HG02610 (cell line): ENCODE data around the gene GLI1.
"Not testable (repeated sequence)": the region's sequence is repeated elsewhere in the genome, so short reads cannot be mapped to it uniquely, and the experiment has no call there.

Experiments used
- ATAC-seq: cut with Tn5 transposase; IDR thresholded peaks from one replicate; pipeline ENCODE4 v1.9.1; 2021; ENCODE audit warnings: mild to moderate bottlenecking, moderate library complexity; ENCODE audit not compliant: unreplicated experiment

GLI1 gene

DNA sequence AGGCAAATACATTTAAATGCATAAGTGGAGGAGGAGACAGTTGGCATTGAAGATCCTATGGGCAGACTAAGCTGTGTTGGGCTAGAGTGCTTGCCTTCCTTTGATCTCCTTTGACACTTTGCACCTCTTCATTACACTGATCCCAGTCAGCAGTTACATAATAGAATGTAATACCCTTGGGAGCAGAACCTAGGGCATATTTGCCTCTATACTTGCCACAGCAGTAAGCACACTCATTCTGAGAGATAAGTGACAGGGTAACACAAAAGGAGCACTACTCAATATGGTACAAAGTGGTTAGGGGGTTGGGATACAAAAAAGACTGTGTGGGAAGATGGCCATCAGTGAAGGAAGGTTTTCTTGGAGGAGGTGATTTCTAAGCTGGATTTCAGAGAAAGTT, 37.2 kb downstream of the GLI1 start:
- peak; percentile 88 for ATAC-seq

DNA sequence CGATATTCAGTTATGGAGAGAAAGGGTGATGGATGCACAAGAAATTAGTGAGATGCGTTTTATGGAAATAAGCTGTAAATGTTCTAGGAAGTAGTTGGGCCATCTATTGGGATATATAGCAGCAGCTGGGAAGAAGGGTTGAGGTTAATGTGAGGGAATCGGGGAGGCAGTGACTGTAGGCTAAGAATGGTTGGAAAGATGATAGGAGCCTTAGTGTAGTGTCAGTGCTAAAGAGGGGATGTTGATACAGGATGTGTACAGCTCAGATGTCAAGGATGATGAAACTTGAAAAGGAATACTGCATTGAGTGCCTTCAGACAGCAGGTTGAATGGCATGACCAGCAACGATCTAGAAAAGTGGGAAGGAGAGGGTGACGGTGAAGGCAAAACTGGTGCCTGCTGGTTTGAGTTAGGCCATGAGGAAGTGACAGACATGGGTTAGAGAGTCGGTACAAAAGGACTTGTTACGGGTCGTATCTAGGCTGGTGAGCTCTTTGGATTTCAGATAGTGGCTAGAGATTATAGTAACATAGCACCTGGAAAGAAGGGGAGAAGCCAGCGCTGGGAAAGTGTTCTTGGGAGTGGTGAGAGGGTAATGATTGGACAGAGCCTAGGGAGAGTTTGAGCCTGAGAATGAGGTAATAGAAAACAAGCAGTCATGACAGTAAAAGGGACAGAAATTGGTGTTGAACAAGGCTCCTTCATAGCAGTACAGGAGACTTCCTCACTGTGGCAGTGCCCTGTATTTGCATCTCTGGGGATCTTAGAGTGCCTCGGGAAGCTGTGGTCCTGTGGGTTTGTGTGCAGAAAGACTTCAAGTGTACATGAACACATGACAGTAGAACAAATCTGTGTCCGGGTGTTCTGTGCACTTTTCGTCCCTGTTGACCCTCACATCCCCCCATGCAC, 37.9 kb downstream of the GLI1 start:
- ATAC-seq = no peak

DNA sequence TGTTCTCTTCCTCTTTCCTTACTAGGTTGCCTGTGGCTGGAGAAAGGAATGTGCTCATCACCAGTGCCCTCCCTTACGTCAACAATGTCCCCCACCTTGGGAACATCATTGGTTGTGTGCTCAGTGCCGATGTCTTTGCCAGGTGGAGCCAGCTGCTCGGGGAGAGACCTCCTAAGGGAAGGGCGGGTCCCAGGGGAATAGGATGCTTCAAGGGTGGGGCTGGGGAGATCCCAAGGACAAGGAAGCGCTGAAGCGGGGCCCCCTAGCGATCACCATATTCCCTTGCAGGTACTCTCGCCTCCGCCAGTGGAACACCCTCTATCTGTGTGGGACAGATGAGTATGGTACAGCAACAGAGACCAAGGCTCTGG, 38.5 kb downstream of the GLI1 start:
- ATAC-seq = no peak

DNA sequence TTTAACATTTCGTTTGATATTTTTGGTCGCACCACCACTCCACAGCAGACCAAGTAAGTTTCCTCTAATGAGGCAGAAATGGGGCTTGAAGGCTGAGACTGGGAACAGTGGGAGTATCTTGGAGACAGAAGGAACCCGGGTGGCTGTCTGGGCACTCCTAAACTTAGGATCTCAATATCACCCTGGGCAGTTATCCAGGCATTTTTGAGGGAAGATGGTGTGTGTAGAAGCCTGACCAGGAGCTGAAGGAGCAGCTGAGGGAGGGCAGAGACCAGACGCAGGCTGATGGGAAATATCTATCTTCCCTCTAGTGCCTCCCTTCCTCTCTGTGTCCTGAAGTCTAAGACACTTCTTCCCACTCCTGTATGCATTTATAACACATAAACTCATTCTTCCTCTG, 39.0 kb downstream of the GLI1 start:
- ATAC-seq = no peak

DNA sequence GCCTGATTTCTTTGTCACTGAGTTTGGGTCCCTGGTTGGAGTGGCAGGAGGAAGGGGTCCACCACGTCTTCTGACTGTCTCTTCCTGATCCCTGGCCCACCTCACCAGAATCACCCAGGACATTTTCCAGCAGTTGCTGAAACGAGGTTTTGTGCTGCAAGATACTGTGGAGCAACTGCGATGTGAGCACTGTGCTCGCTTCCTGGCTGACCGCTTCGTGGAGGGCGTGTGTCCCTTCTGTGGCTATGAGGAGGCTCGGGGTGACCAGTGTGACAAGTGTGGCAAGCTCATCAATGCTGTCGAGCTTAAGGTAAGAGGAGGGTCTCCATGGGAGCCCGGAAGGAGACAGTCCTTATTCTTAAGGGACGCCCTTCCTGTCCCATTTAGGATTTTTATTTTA, 40.6 kb downstream of the GLI1 start:
- no peak for ATAC-seq

DNA sequence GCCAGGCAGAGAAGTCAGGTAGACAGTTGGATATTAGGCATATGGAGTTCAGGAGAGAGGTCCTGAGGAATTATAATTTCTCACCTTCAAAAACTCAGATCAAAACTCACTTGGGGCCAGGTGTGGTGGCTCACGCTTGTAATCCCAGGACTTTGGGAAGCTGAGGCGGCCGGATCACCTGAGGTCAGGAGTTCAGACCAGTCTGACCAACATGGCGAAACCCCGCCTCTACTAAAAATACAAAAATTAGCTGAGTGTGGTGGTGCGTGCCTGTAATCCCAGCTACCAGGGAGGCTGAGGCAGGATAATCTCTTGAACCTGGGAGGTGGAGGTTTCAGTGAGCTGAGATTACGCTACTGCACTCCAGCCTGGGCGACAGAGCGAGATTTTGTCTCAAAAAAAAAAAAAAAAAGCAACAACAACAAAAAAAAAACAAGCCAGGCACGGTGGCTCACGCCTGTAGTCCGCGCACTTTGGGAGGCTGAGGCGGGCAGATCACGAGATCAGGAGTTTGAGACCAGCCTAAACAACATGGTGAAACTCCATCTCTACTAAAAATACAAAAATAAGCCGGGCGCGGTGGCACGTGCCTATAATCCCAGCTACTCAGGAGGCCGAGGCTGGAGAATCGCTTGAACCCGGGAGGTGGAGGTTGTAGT, 42.9 kb downstream of the GLI1 start:
- not testable (repeated sequence) for ATAC-seq

DNA sequence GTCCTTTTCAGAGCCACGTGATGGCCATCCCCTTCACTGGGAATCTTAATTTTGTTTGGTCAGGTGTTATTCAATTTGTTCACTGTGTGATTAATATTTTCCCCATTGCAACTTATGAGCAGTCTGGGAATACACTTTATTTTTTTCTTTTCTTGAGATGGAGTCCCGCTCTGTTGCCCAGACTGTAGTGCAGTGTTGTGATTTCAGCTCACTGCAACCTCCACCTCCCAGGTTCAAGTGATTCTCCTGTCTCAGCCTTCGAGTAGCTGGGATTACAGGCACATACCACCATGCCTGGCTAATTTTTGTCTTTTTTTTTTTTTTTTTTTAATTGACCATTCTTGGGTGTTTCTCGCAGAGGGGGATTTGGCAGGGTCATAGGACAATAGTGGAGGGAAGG, 47.0 kb downstream of the GLI1 start:
- ATAC-seq = not testable (repeated sequence)

DNA sequence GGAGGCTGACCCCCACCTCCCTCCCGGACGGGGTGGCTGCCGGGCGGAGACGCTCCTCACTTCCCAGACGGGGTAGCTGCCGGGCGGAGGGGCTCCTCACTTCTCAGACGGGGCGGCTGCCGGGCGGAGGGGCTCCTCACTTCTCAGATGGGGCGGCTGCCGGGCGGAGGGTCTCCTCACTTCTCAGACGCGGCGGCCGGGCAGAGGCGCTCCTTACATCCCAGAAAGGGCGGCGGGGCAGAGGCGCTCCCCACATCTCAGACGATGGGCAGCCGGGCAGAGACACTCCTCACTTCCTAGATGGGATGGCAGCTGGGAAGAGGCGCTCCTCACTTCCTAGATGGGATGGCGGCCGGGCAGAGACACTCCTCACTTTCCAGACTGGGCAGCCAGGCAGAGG, 48.2 kb downstream of the GLI1 start:
- not testable (repeated sequence) for ATAC-seq

DNA sequence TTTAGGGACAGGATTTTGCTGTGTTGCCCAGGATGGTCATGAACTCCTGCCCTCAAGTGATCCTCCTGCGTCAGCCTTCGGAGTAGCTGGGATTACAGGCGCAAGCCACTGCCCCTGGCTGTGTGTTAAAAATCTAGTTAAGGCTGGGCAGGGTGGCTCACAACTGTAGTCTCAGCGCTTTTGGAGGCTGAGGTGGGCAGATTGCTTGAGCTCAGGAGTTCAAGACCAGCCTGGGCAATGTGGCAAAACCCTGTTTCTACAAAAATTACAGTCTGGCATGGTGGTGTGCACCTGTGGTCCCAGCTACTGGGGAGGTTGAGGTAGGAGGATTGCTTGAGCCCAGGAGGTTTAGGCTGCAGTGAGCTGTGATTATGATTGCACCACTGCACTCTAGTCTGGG, 51.6 kb downstream of the GLI1 start:
- ATAC-seq = no peak

DNA sequence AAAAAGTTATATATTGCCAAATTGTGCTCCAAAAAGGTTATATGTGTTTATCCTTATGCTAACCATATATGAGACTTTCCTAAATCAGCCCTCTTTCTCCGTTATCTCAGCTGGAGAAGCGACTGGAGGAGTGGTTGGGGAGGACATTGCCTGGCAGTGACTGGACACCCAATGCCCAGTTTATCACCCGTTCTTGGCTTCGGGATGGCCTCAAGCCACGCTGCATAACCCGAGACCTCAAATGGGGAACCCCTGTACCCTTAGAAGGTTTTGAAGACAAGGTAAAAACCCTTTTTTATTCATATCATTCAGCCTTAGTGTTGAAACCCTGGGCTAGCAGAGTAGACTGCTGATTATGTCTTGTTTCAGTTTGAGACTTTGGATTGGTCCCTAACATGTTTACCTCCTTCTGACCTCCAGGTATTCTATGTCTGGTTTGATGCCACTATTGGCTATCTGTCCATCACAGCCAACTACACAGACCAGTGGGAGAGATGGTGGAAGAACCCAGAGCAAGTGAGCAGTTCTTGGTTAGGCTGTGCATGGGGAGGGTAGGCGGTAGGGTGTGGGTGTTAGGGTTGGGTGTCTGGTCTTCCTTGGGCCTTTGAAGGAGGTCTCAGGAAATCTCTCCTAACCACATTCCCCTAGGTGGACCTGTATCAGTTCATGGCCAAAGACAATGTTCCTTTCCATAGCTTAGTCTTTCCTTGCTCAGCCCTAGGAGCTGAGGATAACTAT, 52.2 kb downstream of the GLI1 start:
- ATAC-seq = no peak

DNA sequence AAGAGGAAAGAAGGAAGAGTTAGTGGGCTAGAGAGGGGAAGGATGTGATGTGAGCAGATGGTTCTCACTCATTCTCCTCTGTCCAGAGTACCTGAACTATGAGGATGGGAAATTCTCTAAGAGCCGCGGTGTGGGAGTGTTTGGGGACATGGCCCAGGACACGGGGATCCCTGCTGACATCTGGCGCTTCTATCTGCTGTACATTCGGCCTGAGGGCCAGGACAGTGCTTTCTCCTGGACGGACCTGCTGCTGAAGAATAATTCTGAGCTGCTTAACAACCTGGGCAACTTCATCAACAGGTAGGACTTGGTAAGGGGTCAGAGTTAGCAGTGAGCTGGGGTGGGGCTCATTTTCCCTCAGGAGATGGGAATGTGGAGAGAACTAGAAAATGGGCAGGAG, 53.1 kb downstream of the GLI1 start:
- ATAC-seq = no peak

DNA sequence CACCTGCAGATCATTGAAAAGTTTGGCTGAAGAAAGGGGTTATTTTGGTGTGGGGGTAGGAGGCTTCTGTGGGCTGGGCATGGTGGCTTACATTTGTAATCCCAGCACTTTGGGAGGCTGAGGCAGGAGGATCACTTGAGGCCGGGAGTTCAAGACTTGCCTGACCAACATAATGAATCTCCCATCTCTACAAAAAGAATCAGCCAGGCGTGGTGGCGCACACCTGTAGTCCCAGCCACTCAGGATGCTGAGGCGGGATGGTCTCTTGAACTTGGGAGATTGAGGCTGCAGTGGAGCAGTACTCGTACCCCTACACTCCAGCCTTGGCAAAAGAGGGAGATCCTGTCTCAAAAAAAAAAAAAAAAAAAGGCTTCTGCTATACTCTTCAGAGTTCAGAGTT, 53.7 kb downstream of the GLI1 start:
- ATAC-seq = no peak

DNA sequence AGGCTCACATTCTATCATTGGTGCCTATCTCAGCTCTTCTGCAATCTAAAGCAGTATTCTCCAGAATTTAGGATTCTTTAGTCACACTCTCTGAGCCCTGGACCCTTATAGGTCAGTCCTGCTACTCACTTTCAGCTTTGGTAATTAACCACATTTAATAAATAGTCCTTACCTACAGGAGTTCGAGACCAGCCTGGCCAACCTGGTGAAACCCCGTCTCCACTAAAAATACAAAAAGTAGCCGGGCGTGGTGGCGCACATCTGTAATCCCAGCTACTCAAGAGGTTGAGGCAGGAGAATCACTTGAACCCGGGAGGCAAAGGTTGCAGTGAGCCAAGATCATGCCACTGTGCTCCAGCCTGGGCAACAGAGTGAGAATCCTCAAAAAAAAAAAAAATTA, 54.1 kb downstream of the GLI1 start:
- ATAC-seq = not testable (repeated sequence)

DNA sequence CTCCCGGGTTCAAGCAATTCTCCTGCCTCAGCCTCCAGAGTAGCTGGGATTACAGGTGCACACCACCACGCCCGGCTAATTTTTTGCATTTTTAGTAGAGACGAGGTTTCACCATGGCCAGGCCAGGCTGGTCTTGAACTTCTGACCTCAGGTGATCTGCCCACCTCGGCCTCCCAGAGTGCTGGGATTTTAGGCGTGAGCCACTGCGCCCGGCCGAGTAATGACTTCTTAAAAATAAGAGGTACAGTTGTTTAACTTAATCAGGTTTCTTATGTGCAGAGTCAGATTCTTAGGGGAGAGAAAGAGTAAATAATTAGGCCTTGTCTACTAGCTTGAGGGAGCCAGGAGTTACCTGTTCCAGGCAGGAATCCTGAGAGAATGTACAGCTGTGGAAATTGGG, 54.7 kb downstream of the GLI1 start:
- ATAC-seq = not testable (repeated sequence)

DNA sequence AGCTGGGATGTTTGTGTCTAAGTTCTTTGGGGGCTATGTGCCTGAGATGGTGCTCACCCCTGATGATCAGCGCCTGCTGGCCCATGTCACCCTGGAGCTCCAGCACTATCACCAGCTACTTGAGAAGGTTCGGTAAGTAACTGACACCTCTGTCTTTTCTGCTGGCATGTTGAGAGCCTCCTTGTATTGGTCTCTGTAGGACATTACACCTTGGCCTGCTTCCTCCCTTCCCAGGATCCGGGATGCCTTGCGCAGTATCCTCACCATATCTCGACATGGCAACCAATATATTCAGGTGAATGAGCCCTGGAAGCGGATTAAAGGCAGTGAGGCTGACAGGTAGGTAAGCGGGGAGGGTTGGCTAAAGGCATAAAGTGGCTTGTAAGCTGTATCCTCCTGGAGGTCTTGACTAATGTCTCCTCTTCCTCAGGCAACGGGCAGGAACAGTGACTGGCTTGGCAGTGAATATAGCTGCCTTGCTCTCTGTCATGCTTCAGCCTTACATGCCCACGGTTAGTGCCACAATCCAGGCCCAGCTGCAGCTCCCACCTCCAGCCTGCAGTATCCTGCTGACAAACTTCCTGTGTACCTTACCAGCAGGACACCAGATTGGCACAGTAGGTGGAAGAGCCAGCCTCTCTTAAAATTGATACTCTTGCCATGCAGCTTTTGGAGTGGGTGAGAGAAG, 55.3 kb downstream of the GLI1 start:
- no peak for ATAC-seq

DNA sequence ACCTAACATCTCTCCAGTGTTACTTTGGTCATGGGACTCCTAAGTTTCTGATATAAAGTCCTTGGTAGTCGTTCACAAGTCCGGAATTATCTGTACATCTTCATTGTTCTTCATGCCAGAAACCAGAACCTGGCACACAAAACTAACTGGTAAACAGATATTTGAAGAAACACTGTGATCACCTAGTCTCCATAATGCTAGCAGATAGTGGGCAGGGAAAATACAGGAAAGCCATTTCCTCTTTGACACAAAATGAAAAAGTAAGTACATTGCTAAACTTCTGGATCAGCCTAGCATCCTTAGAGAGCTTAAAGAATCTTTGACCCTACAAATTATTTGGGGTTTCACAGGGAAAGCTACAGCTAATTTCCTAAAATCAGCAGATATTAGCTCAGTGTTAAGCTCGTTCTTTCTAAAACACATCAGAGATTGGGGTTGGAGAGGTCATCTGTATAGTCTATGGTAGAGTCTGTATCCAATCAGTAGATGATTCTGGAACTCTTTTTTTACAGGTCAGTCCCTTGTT, 55.9 kb downstream of the GLI1 start:
- no peak for ATAC-seq

DNA sequence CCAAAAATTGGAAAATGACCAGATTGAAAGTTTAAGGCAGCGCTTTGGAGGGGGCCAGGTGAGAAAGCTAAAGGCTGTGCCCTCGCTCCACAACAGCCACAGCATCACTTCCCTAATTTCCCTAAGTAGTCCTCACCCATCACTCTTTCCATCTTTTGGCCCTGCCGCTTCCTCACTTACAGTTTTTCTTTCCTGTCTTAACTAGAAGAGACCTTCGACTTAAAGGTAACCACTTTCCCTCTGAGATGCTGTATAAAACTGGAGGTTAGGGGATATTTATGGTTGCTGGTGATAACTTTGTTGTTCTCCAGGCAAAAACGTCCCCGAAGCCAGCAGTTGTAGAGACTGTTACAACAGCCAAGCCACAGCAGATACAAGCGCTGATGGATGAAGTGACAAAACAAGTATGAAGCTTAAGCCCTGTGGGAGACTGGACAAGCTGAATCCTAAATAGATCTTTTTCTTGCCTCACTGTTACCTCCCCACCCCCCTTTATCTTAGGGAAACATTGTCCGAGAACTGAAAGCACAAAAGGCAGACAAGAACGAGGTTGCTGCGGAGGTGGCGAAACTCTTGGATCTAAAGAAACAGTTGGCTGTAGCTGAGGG, 56.5 kb downstream of the GLI1 start:
- ATAC-seq = no peak

DNA sequence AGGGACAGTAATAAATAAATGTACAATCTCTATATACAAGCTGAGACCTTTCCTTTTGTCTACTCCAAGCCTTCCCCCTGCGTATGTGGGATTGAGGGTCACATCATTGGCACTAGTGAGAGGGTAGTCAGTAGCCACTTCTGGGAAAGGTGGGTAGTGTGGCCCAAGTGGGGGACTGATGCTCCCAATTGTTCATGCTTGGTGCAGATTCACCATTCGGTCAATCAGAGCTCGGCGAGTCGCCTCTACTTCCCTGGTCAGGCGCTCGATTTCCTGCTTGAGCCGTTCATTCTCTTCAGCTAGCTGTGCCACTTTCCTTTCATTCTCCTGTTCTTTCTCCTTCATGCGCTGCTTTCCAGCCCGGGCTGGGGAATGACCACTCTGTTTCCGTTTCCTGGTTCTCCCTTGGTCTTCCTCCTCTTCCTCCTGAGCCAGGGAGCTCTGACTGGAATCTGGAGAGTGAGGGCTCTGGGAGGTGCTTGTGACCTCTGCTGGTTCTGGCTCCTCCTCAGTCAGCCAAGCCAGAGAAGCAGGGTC, 57.1 kb downstream of the GLI1 start:
- ATAC-seq = no peak

DNA sequence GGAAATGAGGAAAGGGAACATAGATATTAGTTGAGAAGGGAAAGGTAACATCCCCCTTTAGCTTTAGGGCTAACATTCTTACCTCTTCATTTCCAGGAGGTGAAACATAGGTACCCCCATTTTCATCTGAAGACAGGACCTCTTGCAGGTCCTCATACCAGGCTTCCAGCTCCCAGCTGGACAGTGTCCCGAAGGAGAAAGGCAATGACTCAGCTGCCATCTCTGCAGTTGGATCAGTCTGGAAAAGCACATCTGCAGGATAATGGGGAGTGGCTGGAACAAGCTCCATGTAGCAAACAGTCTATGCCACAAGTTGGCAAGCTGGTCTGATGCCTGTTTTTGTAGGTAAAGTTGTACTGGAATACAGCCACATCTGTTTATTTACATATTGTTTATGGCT, 57.6 kb downstream of the GLI1 start:
- no peak for ATAC-seq

DNA sequence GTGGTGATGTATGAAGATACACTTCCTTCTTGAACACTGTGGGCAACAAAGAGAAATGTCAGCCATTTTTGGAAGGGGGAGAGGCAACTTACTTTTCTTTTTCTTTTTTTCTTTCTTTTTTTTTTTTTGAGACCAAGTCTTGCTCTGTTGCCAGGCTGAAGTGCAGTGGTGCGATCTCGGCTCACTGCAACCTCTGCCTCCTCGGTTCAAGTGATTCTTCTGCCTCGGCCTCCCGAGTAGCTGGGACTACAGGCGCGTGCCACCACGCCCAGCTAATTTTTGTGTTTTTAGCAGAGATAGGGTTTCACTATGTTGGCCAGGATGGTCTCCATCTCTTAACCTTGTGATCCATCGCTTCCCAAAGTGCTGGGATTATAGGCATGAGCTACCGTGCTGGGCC, 58.1 kb downstream of the GLI1 start:
- ATAC-seq = not testable (repeated sequence)
